ENCODE results near the gene DMXL1.

GRCh38 chr5:119095611-119096010 lies 24.7 kb downstream of the DMXL1 start:
- TF ChIP-seq, protein P1, sequence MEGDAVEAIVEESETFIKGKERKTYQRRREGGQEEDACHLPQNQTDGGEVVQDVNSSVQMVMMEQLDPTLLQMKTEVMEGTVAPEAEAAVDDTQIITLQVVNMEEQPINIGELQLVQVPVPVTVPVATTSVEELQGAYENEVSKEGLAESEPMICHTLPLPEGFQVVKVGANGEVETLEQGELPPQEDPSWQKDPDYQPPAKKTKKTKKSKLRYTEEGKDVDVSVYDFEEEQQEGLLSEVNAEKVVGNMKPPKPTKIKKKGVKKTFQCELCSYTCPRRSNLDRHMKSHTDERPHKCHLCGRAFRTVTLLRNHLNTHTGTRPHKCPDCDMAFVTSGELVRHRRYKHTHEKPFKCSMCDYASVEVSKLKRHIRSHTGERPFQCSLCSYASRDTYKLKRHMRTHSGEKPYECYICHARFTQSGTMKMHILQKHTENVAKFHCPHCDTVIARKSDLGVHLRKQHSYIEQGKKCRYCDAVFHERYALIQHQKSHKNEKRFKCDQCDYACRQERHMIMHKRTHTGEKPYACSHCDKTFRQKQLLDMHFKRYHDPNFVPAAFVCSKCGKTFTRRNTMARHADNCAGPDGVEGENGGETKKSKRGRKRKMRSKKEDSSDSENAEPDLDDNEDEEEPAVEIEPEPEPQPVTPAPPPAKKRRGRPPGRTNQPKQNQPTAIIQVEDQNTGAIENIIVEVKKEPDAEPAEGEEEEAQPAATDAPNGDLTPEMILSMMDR (IDR thresholded peaks at IDR 0.05), result no peak
- TF ChIP-seq POLR2A (IDR thresholded peaks at IDR 0.05), result no peak

Measured in vagina (tissue), 2 donors.